Ectodermal cell (in vitro differentiated cells): ENCODE measurements around the gene P4HTM.

ENCODE experiments used
- H3K27ac ChIP-seq: 2 replicates; pipeline ENCODE4 v1.7.0; 2013; ENCODE audit warnings: mild to moderate bottlenecking, low read depth, low read length; ENCODE audit not compliant: insufficient read depth, poor library complexity, severe bottlenecking
- H3K27me3 ChIP-seq: 2 replicates; pipeline ENCODE4 v1.7.0; 2013; ENCODE audit warnings: mild to moderate bottlenecking, low read length; ENCODE audit not compliant: insufficient read depth, control insufficient read depth, poor library complexity, severe bottlenecking
- H3K36me3 ChIP-seq: one replicate; pipeline ENCODE4 v1.7.0; 2013; ENCODE audit warnings: low read length; ENCODE audit not compliant: control insufficient read depth, insufficient read depth
- H3K4me1 ChIP-seq: one replicate; pipeline ENCODE4 v1.7.0; 2013; ENCODE audit warnings: low read length; ENCODE audit not compliant: control insufficient read depth, insufficient read depth
- H3K4me3 ChIP-seq: 2 replicates; pipeline ENCODE4 v1.7.0; 2013; ENCODE audit warnings: low read depth, low read length, control low read depth; ENCODE audit not compliant: insufficient read depth
- H3K9me3 ChIP-seq: 2 replicates; pipeline ENCODE4 v1.7.0; 2013; ENCODE audit warnings: mild to moderate bottlenecking, low read length, moderate library complexity; ENCODE audit not compliant: control insufficient read depth
- WGBS, 2 experiments: methylation state at CpG; one replicate each; pipeline ENCODE4 v1.1.7; 2013; ENCODE audit warnings: missing lambda C conversion rate in 2 of 2; 5-methylcytosine and 5-hydroxymethylcytosine counted together

Gene P4HTM

GRCh38 chr3:48997714-48998637 lies 7.9 kb downstream of the P4HTM start:
- no peak overlapping the region for H3K4me3 ChIP-seq
- WGBS, 2 experiments, result 80 to 81% methylated on average over 20 of the region's 20 CpGs
- H3K9me3 ChIP-seq, result no peaks in the 10 kb centered on the region
- no peaks in the 10 kb centered on the region for H3K27me3 ChIP-seq
- H3K36me3 ChIP-seq, result no peaks in the 10 kb centered on the region
- H3K4me1 ChIP-seq, result peaks cover 26% of the 10 kb centered on the region
- H3K27ac ChIP-seq, result no peak overlapping the region

GRCh38 chr3:48999085-48999858 lies 9.2 kb downstream of the P4HTM start:
- Histone ChIP-seq H3K27me3 (no peaks in the 10 kb centered on the region), H3K9me3 (no peaks in the 10 kb centered on the region), H3K36me3 (no peaks in the 10 kb centered on the region), H3K4me1 (peaks cover 26% of the 10 kb centered on the region), H3K27ac (no peak overlapping the region), H3K4me3 (no peak overlapping the region)
- 83 to 84% methylated on average over 8 of the region's 8 CpGs for WGBS, 2 experiments

GRCh38 chr3:49001155-49001554 lies 11.1 kb downstream of the P4HTM start:
- Histone ChIP-seq H3K9me3 (no peaks in the 10 kb centered on the region), H3K27ac (no peak overlapping the region), H3K36me3 (no peaks in the 10 kb centered on the region), H3K4me1 (peaks cover 26% of the 10 kb centered on the region), H3K4me3 (no peak overlapping the region), H3K27me3 (no peaks in the 10 kb centered on the region)
- WGBS, 2 experiments, result 92 to 96% methylated on average over 6 of the region's 6 CpGs

GRCh38 chr3:49004352-49005302 lies 14.6 kb downstream of the P4HTM start:
- H3K4me1 ChIP-seq, result peaks cover 12% of the 10 kb centered on the region
- no peak overlapping the region for H3K27ac ChIP-seq
- H3K36me3 ChIP-seq, result peaks cover 6% of the 10 kb centered on the region
- H3K27me3 ChIP-seq, result no peaks in the 10 kb centered on the region
- no peaks in the 10 kb centered on the region for H3K9me3 ChIP-seq
- H3K4me3 ChIP-seq, result no peak overlapping the region
- 94% methylated on average over 16 of the region's 16 CpGs for WGBS, 2 experiments

GRCh38 chr3:49005303-49005680 lies 15.3 kb downstream of the P4HTM start:
- H3K4me3 ChIP-seq, result no peak overlapping the region
- 90 to 98% methylated on average over 3 of the region's 3 CpGs for WGBS, 2 experiments
- no peak overlapping the region for H3K27ac ChIP-seq
- peaks cover 8% of the 10 kb centered on the region for H3K4me1 ChIP-seq
- no peaks in the 10 kb centered on the region for H3K9me3 ChIP-seq
- peaks cover 6% of the 10 kb centered on the region for H3K36me3 ChIP-seq
- no peaks in the 10 kb centered on the region for H3K27me3 ChIP-seq

- H3K27ac ChIP-seq, result no peak overlapping the region
Observed at GRCh38 chr3:49005998-49006397, 16.0 kb downstream of the P4HTM start.

GRCh38 chr3:49006408-49007067 lies 16.5 kb downstream of the P4HTM start:
- H3K36me3 ChIP-seq, result peaks cover 13% of the 10 kb centered on the region
- H3K9me3 ChIP-seq, result no peaks in the 10 kb centered on the region
- 8% methylated on average over 32 of the region's 32 CpGs for WGBS, 2 experiments
- peaks cover 8% of the 10 kb centered on the region for H3K4me1 ChIP-seq
- peak overlapping the region; percentile 85 for H3K4me3 ChIP-seq
- no peaks in the 10 kb centered on the region for H3K27me3 ChIP-seq
- peak overlapping the region; percentile 31 for H3K27ac ChIP-seq

More at GRCh38 chr3:49005998-49006397, 16.0 kb downstream of the P4HTM start:
- 94 to 95% methylated on average over 5 of the region's 5 CpGs for WGBS, 2 experiments
- no peaks in the 10 kb centered on the region for H3K27me3 ChIP-seq
- H3K4me1 ChIP-seq, result peaks cover 8% of the 10 kb centered on the region
- H3K36me3 ChIP-seq, result peaks cover 7% of the 10 kb centered on the region
- no peaks in the 10 kb centered on the region for H3K9me3 ChIP-seq
- no peak overlapping the region for H3K4me3 ChIP-seq

GRCh38 chr3:49007068-49007770 lies 17.2 kb downstream of the P4HTM start, which contains the start of gene WDR6:
Gene WDR6 (plus strand): TSS chr3:49007391. CDS start chr3:49007432, 41 bp downstream.
- Histone ChIP-seq H3K36me3 (peaks cover 19% of the 10 kb centered on the region), H3K9me3 (no peaks in the 10 kb centered on the region), H3K4me1 (peaks cover 8% of the 10 kb centered on the region), H3K27me3 (no peaks in the 10 kb centered on the region), H3K27ac (peak within 1 kb of the TSS; percentile 95), H3K4me3 (peak within 1 kb of the TSS; percentile 85)
- 0% methylated on average over 65 of the region's 65 CpGs for WGBS, 2 experiments
